ENCODE results near the gene AEN. TPM values are rescaled to one million over a fixed set of nuclear protein-coding genes. Genes with fewer than 3 reads are reported as not detected.

The AEN gene
- total RNA-seq, 2 experiments from 2014 or later: 40.7 to 43.7 TPM

DNA sequence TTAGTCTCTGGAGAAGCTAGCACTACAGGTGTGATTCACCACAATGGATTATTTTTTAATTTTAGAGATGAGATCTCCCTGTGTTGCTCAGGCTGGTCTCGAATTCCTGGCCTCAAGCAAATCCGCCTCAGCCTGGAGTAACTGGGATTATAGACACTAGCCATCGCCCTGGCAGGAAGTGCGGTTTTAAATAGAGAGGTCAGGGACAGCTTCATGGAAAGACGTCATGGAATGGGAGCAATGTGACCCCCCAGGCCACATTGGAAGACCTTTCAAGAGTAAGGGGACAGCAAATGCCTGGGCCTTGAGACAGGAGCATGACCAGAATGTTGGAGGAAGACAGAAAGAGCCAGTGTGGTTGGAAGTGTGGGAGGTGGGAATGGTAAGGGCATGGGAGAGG, 15.5 kb downstream of the AEN start:
- DNase-seq: no peak
- H3K36me3 ChIP-seq (ENCODE audit: insufficient read depth, low read length): peaks cover 16% of the 10 kb centered on the region
- Mint-ChIP-seq H3K27ac (peak overlapping the region; percentile 95), H3K4me1 (ENCODE audit: low read depth) (peaks cover 86% of the 10 kb centered on the region), H3K9me3 (no peaks in the 10 kb centered on the region), H3K36me3 (ENCODE audit: low read depth) (peaks cover 51% of the 10 kb centered on the region), H3K4me3 (peak overlapping the region; percentile 92), H3K27me3 (no peaks in the 10 kb centered on the region)
- no peaks in the 10 kb centered on the region for H3K27me3 ChIP-seq (ENCODE audit: control insufficient read depth in 1 of 2, insufficient read depth in 2 of 2, low read length in 2 of 2)
- H3K9me3 ChIP-seq (ENCODE audit: control insufficient read depth in 1 of 2, insufficient read depth in 1 of 2, low read length in 2 of 2): no peaks in the 10 kb centered on the region
- H3K4me3 ChIP-seq (ENCODE audit: low read length): peak overlapping the region; percentile 61
- TF ChIP-seq, protein P1, sequence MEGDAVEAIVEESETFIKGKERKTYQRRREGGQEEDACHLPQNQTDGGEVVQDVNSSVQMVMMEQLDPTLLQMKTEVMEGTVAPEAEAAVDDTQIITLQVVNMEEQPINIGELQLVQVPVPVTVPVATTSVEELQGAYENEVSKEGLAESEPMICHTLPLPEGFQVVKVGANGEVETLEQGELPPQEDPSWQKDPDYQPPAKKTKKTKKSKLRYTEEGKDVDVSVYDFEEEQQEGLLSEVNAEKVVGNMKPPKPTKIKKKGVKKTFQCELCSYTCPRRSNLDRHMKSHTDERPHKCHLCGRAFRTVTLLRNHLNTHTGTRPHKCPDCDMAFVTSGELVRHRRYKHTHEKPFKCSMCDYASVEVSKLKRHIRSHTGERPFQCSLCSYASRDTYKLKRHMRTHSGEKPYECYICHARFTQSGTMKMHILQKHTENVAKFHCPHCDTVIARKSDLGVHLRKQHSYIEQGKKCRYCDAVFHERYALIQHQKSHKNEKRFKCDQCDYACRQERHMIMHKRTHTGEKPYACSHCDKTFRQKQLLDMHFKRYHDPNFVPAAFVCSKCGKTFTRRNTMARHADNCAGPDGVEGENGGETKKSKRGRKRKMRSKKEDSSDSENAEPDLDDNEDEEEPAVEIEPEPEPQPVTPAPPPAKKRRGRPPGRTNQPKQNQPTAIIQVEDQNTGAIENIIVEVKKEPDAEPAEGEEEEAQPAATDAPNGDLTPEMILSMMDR (IDR thresholded peaks at IDR 0.05): no peak
- ChIA-PET CTCF (interaction anchor here (3.9 kb wide), 1 partner anchor 12 kb away, joined by 36 read pairs; no protein-coding TSS in a partner anchor), POLR2A (interaction anchor here (0.6 to 3.9 kb wide), 10 partner anchors 11 to 268 kb away, joined by 3 to 42 read pairs (median 10); partner anchors contain the start of genes AEN, MRPL46 and MRPS11)
- intact Hi-C loops (cut with DNase I, micrococcal nuclease): loop anchor here in 1 of 2 experiments (1.0 kb wide), 1 partner anchor 9 kb away; no protein-coding TSS in a partner anchor
- no peak for ATAC-seq (ENCODE audit: poor library complexity)
- peaks cover 94% of the 10 kb centered on the region for H3K4me1 ChIP-seq (ENCODE audit: insufficient read depth, low read length)
- peak overlapping the region; percentile 99 to 100 for H3K27ac ChIP-seq (ENCODE audit: low read depth in 1 of 2, low read length in 2 of 2)

DNA sequence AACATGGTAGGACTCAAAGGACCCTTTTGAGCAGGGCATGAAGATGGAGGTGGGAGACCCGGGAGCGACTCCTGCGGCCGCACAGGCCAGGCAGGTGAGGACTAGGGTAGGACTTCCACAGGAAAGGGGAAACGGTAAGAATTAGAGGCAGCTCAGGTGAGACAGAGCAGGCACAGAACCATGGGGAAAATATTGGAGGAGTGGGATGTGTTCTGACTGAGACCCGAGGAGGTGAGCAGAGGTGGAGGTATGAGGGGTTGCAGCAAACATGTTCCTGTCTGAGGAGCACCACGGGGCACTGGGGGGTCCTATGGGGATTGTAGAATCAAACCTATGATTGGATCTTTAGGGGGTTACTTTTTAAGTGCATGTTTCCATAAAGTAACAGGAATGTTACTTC, 16.3 kb downstream of the AEN start:
- no peaks in the 10 kb centered on the region for H3K9me3 ChIP-seq (ENCODE audit: control insufficient read depth in 1 of 2, insufficient read depth in 1 of 2, low read length in 2 of 2)
- no peaks in the 10 kb centered on the region for H3K9me3 Mint-ChIP-seq
- peak in 1 of 14 experiments; percentile 2 for DNase-seq
- H3K27ac Mint-ChIP-seq: peak overlapping the region; percentile 95
- peaks cover 19% of the 10 kb centered on the region for H3K36me3 ChIP-seq (ENCODE audit: insufficient read depth, low read length)
- POLR2A ChIA-PET: interaction anchor here (1.9 kb wide), 1 partner anchor 27 kb away, joined by 19 read pairs; no protein-coding TSS in a partner anchor
- H3K4me1 Mint-ChIP-seq (ENCODE audit: low read depth): peaks cover 84% of the 10 kb centered on the region
- TF ChIP-seq, protein P1 (IDR thresholded peaks at IDR 0.05): no peak
- no peak for ATAC-seq (ENCODE audit: poor library complexity)
- intact Hi-C loops (cut with DNase I, micrococcal nuclease): no loop called here
- peak overlapping the region; percentile 99 to 100 for H3K27ac ChIP-seq (ENCODE audit: low read depth in 1 of 2, low read length in 2 of 2)
- peak overlapping the region; percentile 92 for H3K4me3 Mint-ChIP-seq
- H3K4me1 ChIP-seq (ENCODE audit: insufficient read depth, low read length): peaks cover 94% of the 10 kb centered on the region
- CTCF ChIA-PET: no interaction called here
- peaks cover 49% of the 10 kb centered on the region for H3K36me3 Mint-ChIP-seq (ENCODE audit: low read depth)
- H3K4me3 ChIP-seq (ENCODE audit: low read length): peak overlapping the region; percentile 61
- no peaks in the 10 kb centered on the region for H3K27me3 ChIP-seq (ENCODE audit: control insufficient read depth in 1 of 2, insufficient read depth in 2 of 2, low read length in 2 of 2)
- no peaks in the 10 kb centered on the region for H3K27me3 Mint-ChIP-seq

DNA sequence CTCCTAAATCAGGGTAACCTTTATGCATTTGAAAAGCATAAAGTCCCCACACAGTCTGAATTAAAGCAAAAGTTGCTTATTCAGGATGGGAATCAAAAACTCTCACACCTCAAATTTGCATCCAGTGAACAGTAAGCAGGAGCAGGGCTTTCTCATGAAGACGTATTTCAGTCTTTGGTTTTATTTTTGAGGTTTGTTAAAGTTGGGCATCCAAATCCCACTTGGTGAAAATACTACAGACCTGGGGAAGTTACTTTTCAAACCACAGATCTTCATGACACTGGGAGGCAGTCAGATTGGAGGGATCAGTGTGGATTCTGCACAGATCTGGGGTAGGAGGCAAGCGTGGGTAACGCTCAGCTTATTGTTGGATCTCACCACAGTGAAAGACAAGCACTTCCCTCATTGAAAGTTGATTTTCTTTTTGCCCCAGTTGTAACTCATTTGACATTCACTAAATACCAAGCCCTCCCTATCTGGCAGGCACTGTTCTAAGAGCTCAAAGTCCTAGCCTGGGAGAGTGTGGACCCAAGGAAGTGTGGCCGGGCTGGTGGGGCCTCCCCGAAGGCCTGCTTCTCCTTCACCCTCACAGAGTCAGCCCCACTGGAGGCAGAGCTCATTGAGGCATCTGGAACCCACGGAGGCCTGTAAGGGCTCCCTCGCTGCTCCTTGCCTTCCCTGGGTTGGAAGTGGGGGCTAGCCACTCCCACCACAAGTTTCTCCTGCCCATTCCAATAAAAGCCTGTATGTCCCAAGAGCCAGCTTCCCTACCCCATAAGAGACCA, 16.9 kb downstream of the AEN start:
- H3K4me1 ChIP-seq (ENCODE audit: insufficient read depth, low read length): peaks cover 95% of the 10 kb centered on the region
- ATAC-seq (ENCODE audit: poor library complexity): peak; percentile 0
- peaks cover 24% of the 10 kb centered on the region for H3K36me3 ChIP-seq (ENCODE audit: insufficient read depth, low read length)
- Mint-ChIP-seq H3K9me3 (no peaks in the 10 kb centered on the region), H3K27ac (peak overlapping the region; percentile 95), H3K4me1 (ENCODE audit: low read depth) (peaks cover 80% of the 10 kb centered on the region), H3K36me3 (ENCODE audit: low read depth) (peaks cover 46% of the 10 kb centered on the region), H3K27me3 (no peaks in the 10 kb centered on the region), H3K4me3 (peak overlapping the region; percentile 92)
- peak in 1 of 14 experiments; percentile 28 for DNase-seq
- peak overlapping the region; percentile 76 for H3K4me3 ChIP-seq (ENCODE audit: low read length)
- TF ChIP-seq, protein P1 (IDR thresholded peaks at IDR 0.05): no peak
- H3K27me3 ChIP-seq (ENCODE audit: control insufficient read depth in 1 of 2, insufficient read depth in 2 of 2, low read length in 2 of 2): no peaks in the 10 kb centered on the region
- peak overlapping the region; percentile 99 to 100 for H3K27ac ChIP-seq (ENCODE audit: low read depth in 1 of 2, low read length in 2 of 2)
- intact Hi-C loops (cut with DNase I, micrococcal nuclease): loop anchor here in 1 of 2 experiments (1.0 kb wide), 1 partner anchor 26 kb away; no protein-coding TSS in a partner anchor
- no peaks in the 10 kb centered on the region for H3K9me3 ChIP-seq (ENCODE audit: control insufficient read depth in 1 of 2, insufficient read depth in 1 of 2, low read length in 2 of 2)
- ChIA-PET CTCF (interaction anchor here (0.5 to 1.7 kb wide), 10 partner anchors 16 to 280 kb away, joined by 3 to 12 read pairs (median 5); partner anchors contain the start of genes AEN, MRPL46 and MRPS11), POLR2A (interaction anchor here (0.9 to 1.9 kb wide), 7 partner anchors 26 to 697 kb away, joined by 3 to 19 read pairs (median 7); partner anchors contain the start of genes ABHD2, MRPL46, MRPS11 and POLG)
